SK-N-SH (cell line): Measurements from ENCODE around the gene RAB6C. TPM values are rescaled to one million over a fixed set of nuclear protein-coding genes. Genes with fewer than 3 reads are reported as not detected.
A peak's percentile ranks its signal among the peaks of the same experiment; 100 is the strongest.

Experiments used
- CTCF ChIA-PET: fragments of 300-600, 350-600 bp; formaldehyde crosslinking; extraction: SDS; loops from one replicate; lab custom pipeline; 2021; lab: Yijun Ruan, JAX
- POLR2A ChIA-PET: fragments of 350-600 bp; sonication (Branson Sonifier 250); formaldehyde crosslinking; extraction: SDS; loops from one replicate; lab custom pipeline; 2020; ENCODE audit warnings: antibody characterized with exemption, inconsistent platforms; lab: Yijun Ruan, JAX
- DNase-seq: peaks from one replicate; pipeline ENCODE4 v3.0.0; 2012
- H2AFZ ChIP-seq: fragments of 200-600 bp; sonication (generic); 2 replicates; pipeline ENCODE4 v1.8.1; 2016; ENCODE audit warnings: antibody characterized with exemption, mild to moderate bottlenecking, low read depth
- H3F3A ChIP-seq: fragments of 200-600 bp; sonication (generic); replicated peaks from 2 replicates; pipeline ENCODE3; 2016; ENCODE audit warnings: antibody characterized with exemption, mild to moderate bottlenecking; ENCODE audit not compliant: insufficient read depth
- H3K27ac ChIP-seq, 2 experiments: fragments of 200-500 bp in 1 of 2; fragments of 200-600 bp in 1 of 2; sonication (Bioruptor generic) in 1 of 2; sonication (generic), shearing (Covaris generic) in 1 of 2; 2 replicates each; pipeline versions ENCODE4 v1.5.1 to v1.6.1; 2014 to 2016; ENCODE audit warnings: low read depth in 2 of 2, inconsistent platforms in 1 of 2, low read length in 1 of 2, mild to moderate bottlenecking in 1 of 2, mixed read lengths in 1 of 2
- H3K27me3 ChIP-seq: fragments of 200-600 bp; sonication (generic), shearing (Covaris generic); 2 replicates; pipeline ENCODE4 v1.6.1; 2016; ENCODE audit warnings: mixed run types; ENCODE audit not compliant: insufficient read depth
- H3K36me3 ChIP-seq, 2 experiments: fragments of 200-500 bp in 1 of 2; fragments of 200-600 bp in 1 of 2; sonication (Bioruptor generic) in 1 of 2; sonication (generic) in 1 of 2; replicated peaks in 1 of 2; 2 replicates each; pipeline versions ENCODE3 to v1.5.1; 2014 to 2016; ENCODE audit warnings: low read length in 1 of 2, mild to moderate bottlenecking in 1 of 2; ENCODE audit not compliant: insufficient read depth in 2 of 2, control insufficient read depth in 1 of 2
- H3K4me1 ChIP-seq, 2 experiments: fragments of 200-500 bp in 1 of 2; fragments of 200-600 bp in 1 of 2; sonication (Bioruptor generic) in 1 of 2; sonication (generic), shearing (Covaris generic) in 1 of 2; 2 replicates each; pipeline versions ENCODE4 v1.5.1 to v1.6.1; 2014 to 2016; ENCODE audit warnings: low read depth in 1 of 2, low read length in 1 of 2, mixed run types in 1 of 2; ENCODE audit not compliant: insufficient read depth in 2 of 2, control insufficient read depth in 1 of 2
- H3K4me2 ChIP-seq: fragments of 200-600 bp; sonication (generic), shearing (Covaris generic); 2 replicates; pipeline ENCODE4 v1.6.1; 2017; ENCODE audit warnings: mixed run types
- H3K4me3 ChIP-seq, 2 experiments: fragments of 200-500 bp in 1 of 2; fragments of 200-600 bp in 1 of 2; sonication (Bioruptor generic) in 1 of 2; sonication (generic), shearing (Covaris generic) in 1 of 2; 2 replicates each; pipeline versions ENCODE4 v1.5.1 to v1.8.1; 2014 to 2016; ENCODE audit warnings: low read depth in 2 of 2, inconsistent platforms in 1 of 2, low read length in 1 of 2, mild to moderate bottlenecking in 1 of 2, mixed read lengths in 1 of 2, moderate library complexity in 1 of 2
- H3K79me2 ChIP-seq: fragments of 200-600 bp; sonication (generic); 2 replicates; pipeline ENCODE4 v1.8.1; 2017; ENCODE audit warnings: mild to moderate bottlenecking; ENCODE audit not compliant: insufficient read depth
- H3K9ac ChIP-seq: fragments of 200-600 bp; sonication (generic); 2 replicates; pipeline ENCODE4 v1.6.1; 2017; ENCODE audit warnings: mixed run types
- H3K9me2 ChIP-seq: fragments of 200-600 bp; sonication (generic); 2 replicates; pipeline ENCODE4 v1.6.1; 2017; ENCODE audit warnings: mixed run types
- H3K9me3 ChIP-seq: fragments of 200-600 bp; sonication (generic); 2 replicates; pipeline ENCODE4 v1.6.1; 2017; ENCODE audit warnings: mixed run types, mild to moderate bottlenecking, moderate library complexity
- H4K20me1 ChIP-seq: fragments of 200-600 bp; sonication (generic); 2 replicates; pipeline ENCODE4 v1.6.1; 2017; ENCODE audit warnings: mild to moderate bottlenecking, mixed run types; ENCODE audit not compliant: insufficient read depth
- CHD2 ChIP-seq: fragments of 150-350 bp; IDR thresholded peaks from 2 replicates; pipeline ENCODE4 v1.6.1; 2018; ENCODE audit warnings: low read length; ENCODE audit not compliant: partially characterized antibody
- ELF1 ChIP-seq: IDR thresholded peaks from 2 replicates; pipeline ENCODE4 v1.4.0; 2012
- EP300 ChIP-seq, 2 experiments: IDR thresholded peaks; 2 replicates each; pipeline versions ENCODE4 v1.4.0 to v1.6.1; 2012; ENCODE audit warnings: borderline replicate concordance in 1 of 2, low read depth in 1 of 2, low read length in 1 of 2
- EZH2phosphoT487 ChIP-seq: fragments of 200-600 bp; sonication (generic); IDR thresholded peaks from 2 replicates; pipeline ENCODE4 v1.6.1; 2017; ENCODE audit warnings: low read depth, mixed run types, mild to moderate bottlenecking, antibody characterized with exemption, moderate library complexity, borderline replicate concordance
- FOSL2 ChIP-seq: IDR thresholded peaks from 2 replicates; pipeline ENCODE4 v1.4.0; 2012; ENCODE audit warnings: low read depth, mild to moderate bottlenecking, moderate library complexity, borderline replicate concordance
- FOXJ3 ChIP-seq: sonication (generic); formaldehyde crosslinking; IDR thresholded peaks from 2 replicates; pipeline ENCODE4 v1.5.1; 2020; ENCODE audit warnings: mild to moderate bottlenecking, missing genetic modification reagents
- FOXM1 ChIP-seq: IDR thresholded peaks from 2 replicates; pipeline ENCODE4 v1.4.0; 2012; ENCODE audit warnings: low read depth, mild to moderate bottlenecking
- GATA2 ChIP-seq: sonication (generic); formaldehyde crosslinking; IDR thresholded peaks from 2 replicates; pipeline ENCODE4 v1.5.0; 2020; ENCODE audit warnings: mild to moderate bottlenecking, missing genetic modification reagents
- JUND ChIP-seq: IDR thresholded peaks from 2 replicates; pipeline ENCODE4 v1.4.0; 2012
- MXI1 ChIP-seq: IDR thresholded peaks from 2 replicates; pipeline ENCODE4 v1.6.1; 2012; ENCODE audit warnings: mild to moderate bottlenecking, low read depth, low read length, improper control_type of control experiment
- NFIC ChIP-seq: IDR thresholded peaks from 2 replicates; pipeline ENCODE4 v1.4.0; 2012; ENCODE audit warnings: borderline replicate concordance
- NRF1 ChIP-seq: IDR thresholded peaks from 2 replicates; pipeline ENCODE4 v1.6.1; 2012; ENCODE audit warnings: low read depth, mild to moderate bottlenecking, low read length
- POLR2AphosphoS5 ChIP-seq: IDR thresholded peaks from 2 replicates; pipeline ENCODE4 v1.6.1; 2012; ENCODE audit warnings: low read depth, low read length
- RAD21 ChIP-seq: IDR thresholded peaks from 2 replicates; pipeline ENCODE4 v1.6.1; 2012; ENCODE audit warnings: mild to moderate bottlenecking, low read length
- RCOR1 ChIP-seq: fragments of 150-350 bp; IDR thresholded peaks from 2 replicates; pipeline ENCODE4 v1.6.1; 2017; ENCODE audit warnings: antibody characterized with exemption, low read length
- SIN3A ChIP-seq: IDR thresholded peaks from 2 replicates; pipeline ENCODE4 v1.6.1; 2012; ENCODE audit warnings: low read depth, mild to moderate bottlenecking, low read length, moderate library complexity, borderline replicate concordance
- SMC3 ChIP-seq: IDR thresholded peaks from 2 replicates; pipeline ENCODE4 v1.6.1; 2012; ENCODE audit warnings: low read depth, low read length, improper control_type of control experiment
- TCF12 ChIP-seq: IDR thresholded peaks from 2 replicates; pipeline ENCODE4 v1.4.0; 2012
- WGBS: methylation state at CpG from one replicate; pipeline ENCODE4 v1.1.6; 2017; ENCODE audit warnings: low lambda C conversion rate; 5-methylcytosine and 5-hydroxymethylcytosine counted together
- polyA plus RNA-seq, 3 experiments: library from polyadenylated mRNA; depleted of rRNA; stranded (reverse); fragments of >200 nt; gene quantifications; 2 replicates each; pipeline ENCODE4 v1.2.3, GENCODE V29; 2012
- TF ChIP-seq, protein P1 (sequence below): IDR thresholded peaks from 2 replicates; pipeline ENCODE4 v1.4.0; 2012; ENCODE audit warnings: low read depth, borderline replicate concordance
- TF ChIP-seq, protein P2 (sequence below): fragments of 150-350 bp; IDR thresholded peaks from 2 replicates; pipeline ENCODE4 v1.6.1; 2017; ENCODE audit warnings: antibody characterized with exemption, low read length, low read depth, borderline replicate concordance
- TF ChIP-seq, protein P3 (sequence below): IDR thresholded peaks from 2 replicates; pipeline ENCODE4 v1.4.0; 2012; ENCODE audit warnings: low read depth, borderline replicate concordance
- TF ChIP-seq, protein P4 (sequence below): IDR thresholded peaks from 2 replicates; pipeline ENCODE4; 2012
- TF ChIP-seq, protein P5 (sequence below): fragments of 150-350 bp; IDR thresholded peaks from 2 replicates; pipeline ENCODE4 v1.6.1; 2016; ENCODE audit warnings: mild to moderate bottlenecking, low read depth, low read length
- TF ChIP-seq, protein P6 (sequence below): IDR thresholded peaks from 2 replicates; pipeline ENCODE4 v1.4.0; 2012; ENCODE audit warnings: low read depth
- TF ChIP-seq, protein P7 (sequence below): fragments of 200-600 bp; sonication (generic); IDR thresholded peaks from 2 replicates; pipeline ENCODE4 v1.6.1; 2017; ENCODE audit warnings: antibody characterized with exemption, mild to moderate bottlenecking, moderate library complexity

RAB6C gene
- polyA plus RNA-seq, 1 of the 3 experiments (the other 2 are of a cell fraction) = 0.02 TPM

DNA sequence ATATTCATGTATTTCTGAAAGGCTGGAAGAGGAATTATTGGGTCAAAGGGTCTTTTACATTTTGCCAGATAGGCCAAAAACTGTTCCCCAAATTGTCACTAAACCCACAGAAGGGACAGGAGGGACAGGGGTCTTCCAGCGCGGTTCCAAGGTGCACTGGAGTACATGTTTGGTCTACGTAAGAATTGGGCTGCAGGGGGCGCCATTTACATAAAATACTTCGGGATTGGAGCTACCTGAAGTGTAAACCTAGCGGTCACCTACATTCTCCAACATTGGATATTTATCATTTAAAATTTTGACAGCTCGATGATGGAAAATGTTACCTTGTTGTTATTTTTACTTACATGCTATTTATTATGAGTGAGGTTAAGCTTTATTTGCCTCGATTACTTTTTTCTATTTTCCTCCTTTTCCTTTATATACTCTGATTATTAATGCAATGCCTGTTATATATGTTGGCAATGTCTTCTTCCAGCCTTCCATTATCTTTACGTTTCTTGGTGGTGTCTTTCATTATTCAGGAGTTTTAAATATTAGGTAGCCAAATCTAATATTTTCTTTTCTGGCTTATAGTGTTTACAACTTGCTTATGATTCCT is 43.0 kb upstream of the RAB6C start:
- Histone ChIP-seq H3K27ac (no peak overlapping the region), H3K4me3 (no peak overlapping the region), H3F3A (no peaks in the 10 kb centered on the region), H3K4me2 (no peak overlapping the region), H3K9me2 (no peaks in the 10 kb centered on the region), H3K36me3 (no peaks in the 10 kb centered on the region), H3K4me1 (peaks cover 0 to 12% of the 10 kb centered on the region in 2 experiments; a peak in 1 of 4 replicates), H4K20me1 (no peaks in the 10 kb centered on the region), H3K27me3 (no peaks in the 10 kb centered on the region), H3K9ac (no peak overlapping the region), H3K79me2 (no peaks in the 10 kb centered on the region), H3K9me3 (no peaks in the 10 kb centered on the region), H2AFZ (no peak overlapping the region)
- peak; percentile 53 for DNase-seq
- ChIA-PET CTCF (interaction anchor here (0.7 to 2.7 kb wide), 14 partner anchors 9 to 437 kb away, joined by 3 to 19 read pairs (median 3); no protein-coding TSS in a partner anchor), POLR2A (no interaction called here)
- WGBS = 27% methylated on average over 9 of the region's 9 CpGs
- TF ChIP-seq SIN3A (no peak), RAD21 (peak; percentile 76), RCOR1 (no peak), SMC3 (peak; percentile 47; the same call in 1 of the 2 replicates), FOSL2 (no peak), EP300 (IDR thresholded peaks at IDR 0.05; ENCODE audit: borderline replicate concordance in 1 of 2, low read depth in 1 of 2, low read length in 1 of 2) (no peak), FOXM1 (no peak), POLR2AphosphoS5 (no peak), CHD2 (no peak), EZH2phosphoT487 (no peak), FOXJ3 (CRISPR knock-in tag) (no peak), TCF12 (no peak), JUND (no peak), NFIC (no peak), GATA2 (CRISPR knock-in tag) (no peak), MXI1 (no peak), ELF1 (no peak), NRF1 (no peak)
- TF ChIP-seq, protein P1, sequence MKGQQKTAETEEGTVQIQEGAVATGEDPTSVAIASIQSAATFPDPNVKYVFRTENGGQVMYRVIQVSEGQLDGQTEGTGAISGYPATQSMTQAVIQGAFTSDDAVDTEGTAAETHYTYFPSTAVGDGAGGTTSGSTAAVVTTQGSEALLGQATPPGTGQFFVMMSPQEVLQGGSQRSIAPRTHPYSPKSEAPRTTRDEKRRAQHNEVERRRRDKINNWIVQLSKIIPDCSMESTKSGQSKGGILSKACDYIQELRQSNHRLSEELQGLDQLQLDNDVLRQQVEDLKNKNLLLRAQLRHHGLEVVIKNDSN = no peak
- TF ChIP-seq, protein P2, sequence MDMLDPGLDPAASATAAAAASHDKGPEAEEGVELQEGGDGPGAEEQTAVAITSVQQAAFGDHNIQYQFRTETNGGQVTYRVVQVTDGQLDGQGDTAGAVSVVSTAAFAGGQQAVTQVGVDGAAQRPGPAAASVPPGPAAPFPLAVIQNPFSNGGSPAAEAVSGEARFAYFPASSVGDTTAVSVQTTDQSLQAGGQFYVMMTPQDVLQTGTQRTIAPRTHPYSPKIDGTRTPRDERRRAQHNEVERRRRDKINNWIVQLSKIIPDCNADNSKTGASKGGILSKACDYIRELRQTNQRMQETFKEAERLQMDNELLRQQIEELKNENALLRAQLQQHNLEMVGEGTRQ = no peak
- TF ChIP-seq, protein P3, sequence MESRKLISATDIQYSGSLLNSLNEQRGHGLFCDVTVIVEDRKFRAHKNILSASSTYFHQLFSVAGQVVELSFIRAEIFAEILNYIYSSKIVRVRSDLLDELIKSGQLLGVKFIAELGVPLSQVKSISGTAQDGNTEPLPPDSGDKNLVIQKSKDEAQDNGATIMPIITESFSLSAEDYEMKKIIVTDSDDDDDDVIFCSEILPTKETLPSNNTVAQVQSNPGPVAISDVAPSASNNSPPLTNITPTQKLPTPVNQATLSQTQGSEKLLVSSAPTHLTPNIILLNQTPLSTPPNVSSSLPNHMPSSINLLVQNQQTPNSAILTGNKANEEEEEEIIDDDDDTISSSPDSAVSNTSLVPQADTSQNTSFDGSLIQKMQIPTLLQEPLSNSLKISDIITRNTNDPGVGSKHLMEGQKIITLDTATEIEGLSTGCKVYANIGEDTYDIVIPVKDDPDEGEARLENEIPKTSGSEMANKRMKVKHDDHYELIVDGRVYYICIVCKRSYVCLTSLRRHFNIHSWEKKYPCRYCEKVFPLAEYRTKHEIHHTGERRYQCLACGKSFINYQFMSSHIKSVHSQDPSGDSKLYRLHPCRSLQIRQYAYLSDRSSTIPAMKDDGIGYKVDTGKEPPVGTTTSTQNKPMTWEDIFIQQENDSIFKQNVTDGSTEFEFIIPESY = no peak
- TF ChIP-seq, protein P4, sequence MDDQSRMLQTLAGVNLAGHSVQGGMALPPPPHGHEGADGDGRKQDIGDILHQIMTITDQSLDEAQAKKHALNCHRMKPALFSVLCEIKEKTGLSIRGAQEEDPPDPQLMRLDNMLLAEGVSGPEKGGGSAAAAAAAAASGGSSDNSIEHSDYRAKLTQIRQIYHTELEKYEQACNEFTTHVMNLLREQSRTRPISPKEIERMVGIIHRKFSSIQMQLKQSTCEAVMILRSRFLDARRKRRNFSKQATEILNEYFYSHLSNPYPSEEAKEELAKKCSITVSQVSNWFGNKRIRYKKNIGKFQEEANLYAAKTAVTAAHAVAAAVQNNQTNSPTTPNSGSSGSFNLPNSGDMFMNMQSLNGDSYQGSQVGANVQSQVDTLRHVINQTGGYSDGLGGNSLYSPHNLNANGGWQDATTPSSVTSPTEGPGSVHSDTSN = no peak
- TF ChIP-seq, protein P5, sequence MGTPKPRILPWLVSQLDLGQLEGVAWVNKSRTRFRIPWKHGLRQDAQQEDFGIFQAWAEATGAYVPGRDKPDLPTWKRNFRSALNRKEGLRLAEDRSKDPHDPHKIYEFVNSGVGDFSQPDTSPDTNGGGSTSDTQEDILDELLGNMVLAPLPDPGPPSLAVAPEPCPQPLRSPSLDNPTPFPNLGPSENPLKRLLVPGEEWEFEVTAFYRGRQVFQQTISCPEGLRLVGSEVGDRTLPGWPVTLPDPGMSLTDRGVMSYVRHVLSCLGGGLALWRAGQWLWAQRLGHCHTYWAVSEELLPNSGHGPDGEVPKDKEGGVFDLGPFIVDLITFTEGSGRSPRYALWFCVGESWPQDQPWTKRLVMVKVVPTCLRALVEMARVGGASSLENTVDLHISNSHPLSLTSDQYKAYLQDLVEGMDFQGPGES = no peak
- TF ChIP-seq, protein P6, sequence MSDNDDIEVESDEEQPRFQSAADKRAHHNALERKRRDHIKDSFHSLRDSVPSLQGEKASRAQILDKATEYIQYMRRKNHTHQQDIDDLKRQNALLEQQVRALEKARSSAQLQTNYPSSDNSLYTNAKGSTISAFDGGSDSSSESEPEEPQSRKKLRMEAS = no peak
- TF ChIP-seq, protein P7, sequence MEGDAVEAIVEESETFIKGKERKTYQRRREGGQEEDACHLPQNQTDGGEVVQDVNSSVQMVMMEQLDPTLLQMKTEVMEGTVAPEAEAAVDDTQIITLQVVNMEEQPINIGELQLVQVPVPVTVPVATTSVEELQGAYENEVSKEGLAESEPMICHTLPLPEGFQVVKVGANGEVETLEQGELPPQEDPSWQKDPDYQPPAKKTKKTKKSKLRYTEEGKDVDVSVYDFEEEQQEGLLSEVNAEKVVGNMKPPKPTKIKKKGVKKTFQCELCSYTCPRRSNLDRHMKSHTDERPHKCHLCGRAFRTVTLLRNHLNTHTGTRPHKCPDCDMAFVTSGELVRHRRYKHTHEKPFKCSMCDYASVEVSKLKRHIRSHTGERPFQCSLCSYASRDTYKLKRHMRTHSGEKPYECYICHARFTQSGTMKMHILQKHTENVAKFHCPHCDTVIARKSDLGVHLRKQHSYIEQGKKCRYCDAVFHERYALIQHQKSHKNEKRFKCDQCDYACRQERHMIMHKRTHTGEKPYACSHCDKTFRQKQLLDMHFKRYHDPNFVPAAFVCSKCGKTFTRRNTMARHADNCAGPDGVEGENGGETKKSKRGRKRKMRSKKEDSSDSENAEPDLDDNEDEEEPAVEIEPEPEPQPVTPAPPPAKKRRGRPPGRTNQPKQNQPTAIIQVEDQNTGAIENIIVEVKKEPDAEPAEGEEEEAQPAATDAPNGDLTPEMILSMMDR = peak; percentile 64
